ENCODE results near the gene MFSD2B. TPM values are rescaled to one million over a fixed set of nuclear protein-coding genes. Genes with fewer than 3 reads are reported as not detected.

The MFSD2B gene
- polyA plus RNA-seq, 1 donor (not counting 4 experiments of a cell fraction or from before 2014, with no cell fraction given) = 0.10 TPM

GRCh38 chr2:24073816-24074215, 63.9 kb downstream of the MFSD2B start:
- Histone ChIP-seq H3K9me3 (ENCODE audit: control insufficient read depth, low read depth, low read length) (no peaks in the 10 kb centered on the region), H4K20me1 (ENCODE audit: control insufficient read depth, extremely low read depth, insufficient read depth, low read length) (peaks cover 4% of the 10 kb centered on the region), H3K36me3 (ENCODE audit: control insufficient read depth in 2 of 2, extremely low read depth in 1 of 2, insufficient read depth in 2 of 2, low read length in 2 of 2) (peaks cover 10 to 16% of the 10 kb centered on the region in 2 experiments), H3K4me3 (ENCODE audit: control insufficient read depth in 2 of 3, extremely low read depth in 1 of 3, insufficient read depth in 2 of 3, low read depth in 1 of 3, low read length in 3 of 3) (no peak overlapping the region), H3K27me3 (ENCODE audit: control insufficient read depth, extremely low read depth, insufficient read depth, low read length) (no peaks in the 10 kb centered on the region), H3K9me1 (ENCODE audit: control insufficient read depth, extremely low read depth, insufficient read depth, low read length) (peaks cover 3% of the 10 kb centered on the region), H3K27ac (ENCODE audit: control insufficient read depth, insufficient read depth, low read length) (no peak overlapping the region), H3K4me1 (ENCODE audit: control insufficient read depth, extremely low read depth, insufficient read depth, low read length) (peaks cover 7% of the 10 kb centered on the region), H3K79me2 (ENCODE audit: control insufficient read depth, insufficient read depth, low read length) (peaks cover 56% of the 10 kb centered on the region), H2AFZ (ENCODE audit: control insufficient read depth, low read length) (no peak overlapping the region), H3K4me2 (ENCODE audit: control insufficient read depth, extremely low read depth, insufficient read depth, low read depth, low read length) (no peak overlapping the region), H3K9ac (ENCODE audit: control insufficient read depth, extremely low read depth, insufficient read depth, low read length) (no peak overlapping the region)
- no peak for FAIRE-seq
- dilution Hi-C loops (cut with MboI; ENCODE audit: extremely low pct_ligation_motif_present, low sequenced_read_pairs) = no loop called here
- TF ChIP-seq EZH2 (IDR thresholded peaks at IDR 0.05; ENCODE audit: low read length) (no peak), CTCF (optimal IDR thresholded peaks at IDR 0.05 in 1 of 3, IDR thresholded peaks at IDR 0.05 in 1 of 3, conservative IDR thresholded peaks at IDR 0.05 in 1 of 3; ENCODE audit: extremely low read depth in 1 of 3, insufficient read depth in 2 of 3, low read length in 3 of 3) (no peak)
- DNase-seq (ENCODE audit: low read depth, low spot score) = no peak

GRCh38 chr2:24075259-24075658, 65.4 kb downstream of the MFSD2B start:
- Histone ChIP-seq H3K4me3 (ENCODE audit: control insufficient read depth in 2 of 3, extremely low read depth in 1 of 3, insufficient read depth in 2 of 3, low read depth in 1 of 3, low read length in 3 of 3) (peak overlapping the region; percentile 67 to 82 (median 74)), H2AFZ (ENCODE audit: control insufficient read depth, low read length) (no peak overlapping the region), H3K4me2 (ENCODE audit: control insufficient read depth, extremely low read depth, insufficient read depth, low read depth, low read length) (peak overlapping the region; percentile 60), H3K4me1 (ENCODE audit: control insufficient read depth, extremely low read depth, insufficient read depth, low read length) (peaks cover 7% of the 10 kb centered on the region), H3K27me3 (ENCODE audit: control insufficient read depth, extremely low read depth, insufficient read depth, low read length) (no peaks in the 10 kb centered on the region), H3K9me1 (ENCODE audit: control insufficient read depth, extremely low read depth, insufficient read depth, low read length) (no peaks in the 10 kb centered on the region), H3K9me3 (ENCODE audit: control insufficient read depth, low read depth, low read length) (no peaks in the 10 kb centered on the region), H3K27ac (ENCODE audit: control insufficient read depth, insufficient read depth, low read length) (peak overlapping the region; percentile 77), H3K36me3 (ENCODE audit: control insufficient read depth in 2 of 2, extremely low read depth in 1 of 2, insufficient read depth in 2 of 2, low read length in 2 of 2) (peaks cover 6 to 12% of the 10 kb centered on the region in 2 experiments), H3K79me2 (ENCODE audit: control insufficient read depth, insufficient read depth, low read length) (peaks cover 45% of the 10 kb centered on the region), H3K9ac (ENCODE audit: control insufficient read depth, extremely low read depth, insufficient read depth, low read length) (peak overlapping the region; percentile 93), H4K20me1 (ENCODE audit: control insufficient read depth, extremely low read depth, insufficient read depth, low read length) (peaks cover 4% of the 10 kb centered on the region)
- dilution Hi-C loops (cut with MboI; ENCODE audit: extremely low pct_ligation_motif_present, low sequenced_read_pairs) = no loop called here
- TF ChIP-seq CTCF (optimal IDR thresholded peaks at IDR 0.05 in 1 of 3, IDR thresholded peaks at IDR 0.05 in 1 of 3, conservative IDR thresholded peaks at IDR 0.05 in 1 of 3; ENCODE audit: extremely low read depth in 1 of 3, insufficient read depth in 2 of 3, low read length in 3 of 3) (no peak), EZH2 (IDR thresholded peaks at IDR 0.05; ENCODE audit: low read length) (no peak)
- no peak for FAIRE-seq
- DNase-seq (ENCODE audit: low read depth, low spot score) = no peak

Small RNA genes within 50 kb of the gene (small RNA-seq; reads per million reads assigned to genes)
- 0 reads per million in 3 experiments for gene RN7SL610P (ENCODE audit: insufficient read length in 3 of 3, low read depth in 3 of 3, low replicate concordance in 1 of 3)
- 0 reads per million in 3 experiments for gene RNU6-370P (ENCODE audit: insufficient read length in 3 of 3, low read depth in 3 of 3, low replicate concordance in 1 of 3)

Other genes with a start within 250 kb of the MFSD2B start
- gene ATAD2B, start 83.0 kb upstream of the MFSD2B start, polyA plus RNA-seq = 2.7 to 4.4 TPM (median 3.6 TPM) in 3 replicates
- 5.7 to 11.7 TPM (median 10.1 TPM) in 3 replicates for gene UBXN2A, start 69.6 kb upstream of the MFSD2B start, polyA plus RNA-seq
- 10.8 to 11.4 TPM (median 11.0 TPM) in 3 replicates for gene WDCP, start 37.3 kb downstream of the MFSD2B start, polyA plus RNA-seq
- gene FKBP1B, start 39.7 kb downstream of the MFSD2B start, polyA plus RNA-seq = 21.9 to 27.9 TPM (median 24.5 TPM) in 3 replicates
- 189 to 347 TPM (median 265 TPM) in 3 replicates for gene SF3B6, start 66.2 kb downstream of the MFSD2B start, polyA plus RNA-seq
- 30.9 to 53.9 TPM (median 36.3 TPM) in 3 replicates for gene TP53I3, start 74.7 kb downstream of the MFSD2B start, polyA plus RNA-seq
- 0.14 to 0.28 TPM (median 0.16 TPM) in 3 replicates for gene PFN4, start 113.2 kb downstream of the MFSD2B start, polyA plus RNA-seq
- 0.73 to 2.5 TPM (median 2.0 TPM) in 3 replicates for gene FAM228B, start 113.4 kb downstream of the MFSD2B start, polyA plus RNA-seq
- gene FAM228A, start 165.0 kb downstream of the MFSD2B start, polyA plus RNA-seq = not detected in 3 replicates

All from keratinocyte (primary cell).